Measurements from ENCODE around the gene ESRRA.

DNA sequence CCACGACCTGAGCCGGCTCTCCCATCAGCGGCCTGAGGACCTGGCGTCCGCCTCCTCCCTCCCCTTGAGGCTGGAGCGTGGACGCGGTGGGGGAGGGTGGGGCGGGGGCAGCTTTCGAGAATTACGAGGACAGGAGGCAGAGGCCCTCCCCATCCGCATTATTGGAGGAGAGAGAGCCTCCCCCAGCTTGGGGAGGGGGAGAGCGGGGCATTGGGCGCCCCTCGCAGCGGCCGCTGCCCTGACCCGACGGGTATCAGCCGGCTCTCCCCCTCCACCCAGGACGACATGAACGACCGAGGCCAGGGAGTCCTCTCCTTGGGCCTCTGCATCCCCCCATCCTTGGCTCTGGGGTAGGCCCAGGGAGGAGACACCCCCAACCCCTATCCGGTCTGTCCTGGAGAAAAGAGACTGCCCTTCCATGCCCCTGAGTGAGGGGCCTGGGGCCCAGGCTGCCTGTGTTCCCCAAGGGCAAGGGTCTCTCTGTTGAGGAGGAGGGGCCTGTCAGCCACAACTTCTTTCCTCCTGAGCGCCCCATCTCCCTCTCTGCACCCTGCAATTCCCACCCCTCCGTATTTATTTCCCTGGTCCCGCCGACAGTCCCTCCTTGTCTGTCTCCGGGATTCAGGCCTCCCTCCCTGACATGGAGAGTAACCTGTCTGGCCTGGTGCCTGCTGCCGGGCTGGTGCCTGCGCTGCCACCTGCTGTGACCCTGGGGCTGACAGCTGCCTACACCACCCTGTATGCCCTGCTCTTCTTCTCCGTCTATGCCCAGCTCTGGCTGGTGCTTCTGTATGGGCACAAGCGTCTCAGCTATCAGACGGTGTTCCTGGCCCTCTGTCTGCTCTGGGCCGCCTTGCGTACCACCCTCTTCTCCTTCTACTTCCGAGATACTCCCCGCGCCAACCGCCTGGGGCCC, 19.2 kb upstream of the ESRRA start:
- TF ChIP-seq, protein P1, sequence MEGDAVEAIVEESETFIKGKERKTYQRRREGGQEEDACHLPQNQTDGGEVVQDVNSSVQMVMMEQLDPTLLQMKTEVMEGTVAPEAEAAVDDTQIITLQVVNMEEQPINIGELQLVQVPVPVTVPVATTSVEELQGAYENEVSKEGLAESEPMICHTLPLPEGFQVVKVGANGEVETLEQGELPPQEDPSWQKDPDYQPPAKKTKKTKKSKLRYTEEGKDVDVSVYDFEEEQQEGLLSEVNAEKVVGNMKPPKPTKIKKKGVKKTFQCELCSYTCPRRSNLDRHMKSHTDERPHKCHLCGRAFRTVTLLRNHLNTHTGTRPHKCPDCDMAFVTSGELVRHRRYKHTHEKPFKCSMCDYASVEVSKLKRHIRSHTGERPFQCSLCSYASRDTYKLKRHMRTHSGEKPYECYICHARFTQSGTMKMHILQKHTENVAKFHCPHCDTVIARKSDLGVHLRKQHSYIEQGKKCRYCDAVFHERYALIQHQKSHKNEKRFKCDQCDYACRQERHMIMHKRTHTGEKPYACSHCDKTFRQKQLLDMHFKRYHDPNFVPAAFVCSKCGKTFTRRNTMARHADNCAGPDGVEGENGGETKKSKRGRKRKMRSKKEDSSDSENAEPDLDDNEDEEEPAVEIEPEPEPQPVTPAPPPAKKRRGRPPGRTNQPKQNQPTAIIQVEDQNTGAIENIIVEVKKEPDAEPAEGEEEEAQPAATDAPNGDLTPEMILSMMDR (IDR thresholded peaks at IDR 0.05), result no peak
- TF ChIP-seq POLR2A (IDR thresholded peaks at IDR 0.05), result no peak
